NOMO-1 (cell line): ENCODE data around the gene EXOC3L1.
A peak's percentile ranks its signal among the peaks of the same experiment; 100 is the strongest.

Source experiments
- DNase-seq, 2 experiments: peaks; one replicate each; lab custom pipeline; 2025; ENCODE audit not compliant: unreplicated experiment in 2 of 2; lab: John Stamatoyannopoulos, UW

The EXOC3L1 gene

DNA sequence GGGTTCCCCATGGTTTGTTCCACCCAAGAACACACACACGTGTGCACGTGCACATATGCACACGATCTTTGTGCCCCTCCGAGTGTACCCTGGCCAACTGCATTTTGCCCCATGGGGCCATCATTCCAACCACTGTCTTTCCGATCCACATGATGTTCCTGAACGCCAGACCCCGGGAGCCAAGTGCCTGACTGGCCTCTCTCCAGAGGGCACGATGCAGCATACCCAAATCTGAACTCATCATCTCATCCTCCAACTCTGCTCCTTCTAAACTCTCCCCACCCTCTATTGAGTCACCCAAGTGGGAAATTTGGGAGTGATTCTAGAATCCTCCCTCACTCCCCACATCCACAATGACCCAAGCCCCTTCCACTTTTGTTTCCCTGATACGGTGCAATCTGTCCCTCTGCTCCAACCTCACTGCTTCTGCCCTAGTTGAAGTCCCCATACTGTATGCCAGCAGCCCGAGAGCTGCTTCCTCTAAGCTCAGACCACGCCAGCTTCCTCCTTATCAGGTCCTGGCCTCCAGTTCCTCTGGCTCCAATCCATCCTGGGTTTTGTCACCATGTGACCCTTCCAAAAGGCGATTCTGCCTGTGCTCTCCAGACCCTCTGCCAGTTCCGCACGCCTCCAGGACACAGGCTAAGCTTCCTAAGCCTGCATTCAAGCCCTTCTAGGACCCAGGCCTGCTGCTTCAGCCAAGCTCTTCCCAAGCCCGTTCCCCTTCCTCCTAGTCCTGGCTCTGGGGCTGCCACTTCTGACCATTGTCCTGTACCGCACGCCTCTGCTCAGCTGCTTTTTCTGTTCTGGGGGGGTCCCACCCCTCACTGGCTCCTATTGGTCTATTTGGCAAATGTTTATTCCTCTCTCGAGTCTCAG is 26.9 kb upstream of the EXOC3L1 start:
- DNase-seq, result peak in 1 of 2 experiments; percentile 18

DNA sequence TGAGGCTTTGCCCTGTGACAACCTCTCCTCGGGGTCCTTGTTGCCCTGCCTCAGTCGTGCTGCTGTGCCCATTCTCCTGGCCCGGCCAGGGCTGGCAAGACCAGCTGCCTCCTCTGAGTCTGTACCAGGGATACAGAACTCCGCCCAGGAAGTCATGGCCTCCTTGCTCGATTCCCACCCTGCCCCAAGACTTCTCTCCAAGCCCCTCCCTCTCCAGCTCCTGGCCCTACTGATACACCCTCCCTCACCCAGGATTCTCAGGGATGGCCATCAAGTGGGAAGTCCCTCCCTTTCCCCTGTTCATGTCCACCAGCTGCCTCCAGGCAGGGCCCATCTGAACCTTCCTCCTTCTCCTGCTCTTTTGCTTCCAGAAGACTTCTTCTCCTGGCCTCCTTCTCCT is 25.8 kb upstream of the EXOC3L1 start:
- no peak for DNase-seq

DNA sequence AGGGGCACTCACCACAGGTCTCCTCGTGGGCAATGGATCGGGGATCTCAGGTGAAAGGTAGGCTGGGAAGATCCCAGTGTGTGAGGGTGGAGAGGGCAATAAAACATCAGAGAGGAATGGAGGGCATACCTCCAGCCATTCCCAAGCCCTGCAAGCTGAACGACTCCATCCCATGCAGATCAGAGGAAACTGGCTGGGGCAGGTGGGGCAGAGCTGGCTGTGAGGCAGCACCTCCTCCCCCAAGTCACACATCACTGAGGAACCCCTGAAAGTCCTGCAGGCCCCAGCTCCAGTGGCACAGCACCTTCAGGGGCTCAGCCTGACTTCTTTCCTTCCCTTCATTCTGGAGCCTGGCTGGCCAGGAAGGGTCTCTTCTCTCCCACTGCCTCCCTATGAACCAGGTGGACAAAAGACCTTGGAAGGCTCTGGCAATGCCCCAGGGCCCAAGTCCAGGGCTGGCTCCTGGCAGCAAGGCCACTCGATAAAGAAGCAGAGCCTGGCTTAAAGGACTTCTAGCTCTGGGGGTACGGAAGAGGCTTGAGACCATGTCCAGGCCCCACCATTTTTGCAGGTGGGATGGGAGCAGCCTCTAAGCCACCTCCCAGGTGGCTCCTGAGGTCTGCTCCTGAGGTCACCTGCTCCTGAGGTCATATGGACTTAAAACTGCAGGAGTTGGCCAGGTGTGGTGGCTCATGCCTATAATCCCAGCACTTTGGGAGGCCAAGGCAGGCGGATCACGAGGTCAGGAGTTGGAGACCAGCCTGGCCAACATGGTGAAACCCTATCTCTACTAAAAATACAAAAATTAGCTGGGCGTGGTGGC is 23.5 kb upstream of the EXOC3L1 start:
- DNase-seq, result no peak

DNA sequence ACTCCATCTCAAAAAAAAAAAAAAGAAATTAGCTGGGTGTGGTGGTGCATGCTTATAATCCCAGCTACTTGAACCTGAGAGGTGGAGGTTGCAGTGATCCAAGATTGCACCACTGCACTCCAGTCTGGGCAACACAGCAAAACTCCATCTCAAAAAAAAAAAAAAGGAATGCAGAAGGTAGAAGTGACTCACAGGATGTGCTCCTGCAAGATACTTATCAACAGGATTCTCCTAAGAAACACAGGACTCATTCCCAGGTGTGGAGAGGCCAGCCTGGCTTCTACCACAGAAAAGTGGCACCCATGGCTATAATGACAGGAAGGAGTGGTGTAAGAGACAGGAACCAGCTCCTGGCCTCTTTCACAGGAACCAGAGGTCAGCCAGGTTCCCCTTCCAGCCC is 22.8 kb upstream of the EXOC3L1 start:
- no peak for DNase-seq

DNA sequence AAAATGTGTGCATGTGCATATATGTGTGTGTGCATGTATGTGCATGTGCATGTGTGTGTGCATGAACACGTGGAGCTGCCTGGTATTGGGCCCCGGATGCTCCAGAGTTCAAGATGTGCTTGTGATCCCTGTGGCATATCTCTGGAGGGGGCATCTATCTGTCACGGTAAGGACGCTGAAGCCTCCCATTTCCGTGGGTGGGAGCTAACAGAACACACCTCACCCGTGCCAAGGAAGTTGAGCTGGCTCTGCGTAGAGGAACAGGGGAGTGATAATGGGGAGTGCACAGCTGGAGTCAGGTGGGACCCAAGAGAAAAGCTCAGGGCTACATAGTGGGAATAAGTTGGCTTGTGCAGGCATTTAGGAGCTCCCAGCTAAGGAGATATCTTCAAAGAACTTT is 21.7 kb upstream of the EXOC3L1 start:
- no peak for DNase-seq

DNA sequence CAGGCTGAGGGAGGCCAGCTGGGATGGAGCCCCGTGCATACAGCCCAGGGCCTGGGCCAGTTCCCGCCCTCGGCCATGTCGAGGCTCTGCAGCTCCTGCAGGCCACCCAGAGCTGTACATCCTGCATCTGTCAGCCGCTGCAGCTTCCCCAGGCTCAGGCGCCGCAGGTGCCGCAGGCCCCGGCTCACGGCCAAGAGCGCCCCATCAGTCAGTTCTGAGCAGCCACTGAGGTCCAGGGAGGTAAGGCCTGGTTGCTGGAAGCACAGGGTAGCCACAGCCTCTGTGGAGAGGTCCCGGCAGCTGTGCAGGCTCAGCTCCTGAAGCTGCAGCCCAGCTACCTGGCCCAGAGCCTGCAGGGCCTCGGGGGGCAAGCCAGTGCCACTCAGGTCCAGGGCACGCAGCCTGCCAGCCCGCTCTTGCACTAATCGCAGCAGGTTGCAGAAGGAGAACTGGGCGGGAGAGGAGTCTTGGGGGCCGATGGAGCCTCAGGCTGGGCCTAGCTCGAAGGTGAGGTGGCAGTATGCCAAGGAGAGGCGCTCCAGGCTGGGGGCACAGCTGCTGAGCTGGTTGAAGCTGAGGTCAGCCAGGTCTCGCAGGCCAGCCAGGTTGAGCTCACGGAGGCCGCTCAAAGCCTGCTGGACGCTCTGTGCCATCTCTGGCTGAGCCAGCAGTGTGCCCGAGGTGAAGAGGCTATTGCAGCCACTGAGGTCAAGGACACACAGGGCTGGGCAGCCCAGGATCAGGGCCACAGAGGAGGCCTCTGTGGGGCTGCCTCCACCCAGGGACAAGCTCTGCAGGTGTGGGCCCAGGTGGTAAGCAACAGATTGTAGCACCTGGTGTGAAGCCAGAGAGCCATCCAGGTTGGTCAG is 20.4 kb upstream of the EXOC3L1 start:
- DNase-seq, result no peak

DNA sequence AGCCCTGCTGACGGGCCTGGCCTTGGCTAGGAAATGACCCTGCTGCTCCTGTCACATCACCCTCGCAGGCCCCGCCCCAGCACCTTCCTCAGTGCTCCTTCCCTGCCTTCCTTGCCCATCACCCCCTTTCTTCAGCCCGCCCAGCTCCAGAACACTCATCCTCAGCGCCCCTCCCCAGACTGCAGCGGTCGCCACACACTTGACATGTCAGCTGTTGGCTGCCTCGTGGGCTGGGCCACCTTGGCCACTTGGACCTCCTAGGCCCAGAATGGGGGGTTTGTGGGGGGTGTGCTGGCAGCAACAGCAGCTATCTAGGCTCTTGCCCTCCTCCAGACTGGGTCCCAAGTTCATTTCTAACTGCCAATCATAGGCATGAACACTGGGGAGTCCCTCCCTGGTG is 19.6 kb upstream of the EXOC3L1 start:
- DNase-seq, result no peak

DNA sequence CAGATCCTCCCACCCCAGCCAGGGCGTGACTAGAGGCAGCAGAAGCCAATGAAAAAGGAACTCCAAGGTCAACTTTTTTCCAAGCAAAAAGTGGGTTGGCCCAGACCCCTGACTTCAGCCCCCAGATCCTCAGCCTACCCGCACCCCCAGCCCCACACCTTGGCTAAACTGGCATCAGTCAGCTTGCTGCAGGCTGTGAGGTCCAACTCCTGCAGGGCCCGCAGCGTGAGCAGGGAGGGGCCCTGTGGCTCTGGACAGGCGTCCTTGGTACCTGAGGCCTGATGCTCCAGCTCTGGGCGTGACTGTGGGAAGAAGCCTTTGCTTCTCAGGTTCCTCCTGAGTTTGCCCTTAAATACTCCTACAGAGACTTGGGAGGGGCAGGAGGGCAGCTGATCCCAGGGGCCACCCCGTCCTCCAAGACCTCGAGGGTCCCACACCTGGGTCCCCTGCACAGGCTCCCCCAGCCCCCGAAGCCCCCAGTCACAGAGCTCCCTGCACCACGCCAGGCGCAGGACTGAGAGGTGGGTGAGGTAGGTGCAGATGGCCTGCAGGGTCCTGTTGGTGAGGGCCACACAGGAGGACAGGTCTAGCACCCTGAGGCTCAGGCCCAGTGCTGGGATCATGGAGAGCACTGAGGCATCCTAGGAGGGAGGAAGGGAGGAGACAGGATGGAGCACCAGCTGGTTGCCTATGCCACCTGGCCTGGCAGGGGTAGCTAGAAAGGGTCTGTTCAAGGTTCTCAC is 18.4 kb upstream of the EXOC3L1 start:
- no peak for DNase-seq

DNA sequence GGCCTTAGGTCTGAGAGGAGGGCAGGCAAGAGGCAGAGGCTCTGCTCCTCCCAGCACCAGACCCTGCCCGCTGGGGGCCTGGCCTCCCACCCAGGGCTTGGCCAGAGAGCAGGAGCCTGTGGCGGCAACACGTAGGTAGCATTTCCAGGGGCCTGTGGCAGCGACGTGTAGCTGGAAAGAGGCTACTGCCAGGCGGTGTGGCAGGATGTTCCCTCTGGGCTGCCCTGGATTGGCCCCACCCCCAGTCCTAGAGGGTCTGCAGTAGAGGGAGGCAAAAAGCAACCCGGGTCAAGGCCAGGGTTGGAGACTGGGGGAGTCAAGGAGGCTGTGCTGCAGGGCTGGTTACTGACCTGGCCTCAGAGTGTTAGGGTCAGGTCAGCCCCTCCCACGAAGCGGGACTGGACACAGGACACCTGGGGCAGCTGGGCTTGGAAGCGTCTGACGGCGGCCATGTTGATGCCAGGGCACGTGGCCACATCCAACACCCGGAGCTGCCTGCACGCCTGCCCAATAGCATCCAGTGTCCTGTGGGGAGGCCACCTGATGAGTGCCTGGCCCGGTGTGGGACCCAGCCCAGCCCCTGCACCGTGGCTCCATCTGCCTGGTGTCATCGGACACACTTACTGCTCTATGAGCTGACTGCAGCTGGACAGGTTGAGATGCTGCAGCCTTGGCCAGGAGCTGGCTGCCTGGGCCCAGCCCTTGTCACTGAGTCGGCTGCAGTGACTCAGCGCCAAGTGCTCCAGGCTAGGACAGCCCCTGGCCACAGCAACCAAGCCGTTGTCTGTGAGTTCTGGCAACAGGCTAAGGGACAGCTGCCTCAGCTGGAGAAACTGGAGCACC is 17.5 kb upstream of the EXOC3L1 start:
- no peak for DNase-seq

DNA sequence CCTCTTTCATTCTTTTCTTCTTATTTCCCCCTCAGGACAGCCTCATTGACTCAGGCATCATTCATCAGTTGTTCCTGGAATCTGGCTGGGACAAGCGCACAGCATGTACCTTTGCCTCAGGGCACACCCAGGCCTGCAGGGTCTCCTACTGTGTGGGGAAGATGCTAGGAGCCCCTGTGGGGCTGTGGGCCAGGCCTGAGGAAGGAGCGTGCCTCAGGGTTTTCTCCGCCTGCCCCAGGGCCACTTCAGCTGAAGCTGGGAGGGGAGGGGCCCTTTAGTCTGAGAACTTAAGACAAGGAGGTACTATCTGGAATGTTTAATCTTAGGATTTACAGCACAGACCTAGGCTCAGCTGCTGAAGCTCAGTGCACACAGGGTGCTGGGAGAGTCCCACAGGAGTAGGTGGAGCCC is 16.9 kb upstream of the EXOC3L1 start:
- no peak for DNase-seq

DNA sequence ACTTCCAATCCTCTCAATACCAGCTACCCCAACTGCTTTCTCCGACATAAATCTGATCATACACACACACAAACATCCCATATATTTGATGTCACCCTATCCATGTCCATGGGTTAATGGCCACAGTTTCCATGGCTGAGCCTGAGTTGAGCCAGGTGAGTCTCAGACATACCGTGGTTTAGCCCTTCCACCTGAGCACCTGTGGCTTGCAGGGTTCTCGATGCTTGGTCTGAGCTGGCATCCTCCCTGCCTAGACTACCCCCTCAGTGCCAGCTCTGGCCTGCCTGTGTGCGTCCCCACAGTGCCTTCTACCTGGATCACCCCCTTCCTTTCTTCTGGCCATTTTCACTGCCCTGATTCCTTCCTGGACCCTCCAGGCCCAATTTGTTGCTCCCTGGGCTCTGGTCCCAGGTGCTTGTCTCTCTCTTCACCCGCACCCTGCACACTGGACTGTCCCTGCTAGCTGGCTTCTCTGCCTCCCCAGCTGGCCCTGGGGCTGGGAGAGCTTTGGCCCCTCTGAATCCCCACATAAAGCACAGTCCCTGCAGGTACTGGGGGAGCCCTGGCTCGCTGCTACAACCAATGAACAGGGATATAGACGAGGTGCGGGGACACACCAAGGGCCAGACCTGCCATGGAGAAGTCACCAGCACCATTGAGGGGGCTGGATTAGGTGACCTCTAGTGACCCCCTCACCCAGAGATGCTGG is 16.3 kb upstream of the EXOC3L1 start:
- DNase-seq, result no peak

DNA sequence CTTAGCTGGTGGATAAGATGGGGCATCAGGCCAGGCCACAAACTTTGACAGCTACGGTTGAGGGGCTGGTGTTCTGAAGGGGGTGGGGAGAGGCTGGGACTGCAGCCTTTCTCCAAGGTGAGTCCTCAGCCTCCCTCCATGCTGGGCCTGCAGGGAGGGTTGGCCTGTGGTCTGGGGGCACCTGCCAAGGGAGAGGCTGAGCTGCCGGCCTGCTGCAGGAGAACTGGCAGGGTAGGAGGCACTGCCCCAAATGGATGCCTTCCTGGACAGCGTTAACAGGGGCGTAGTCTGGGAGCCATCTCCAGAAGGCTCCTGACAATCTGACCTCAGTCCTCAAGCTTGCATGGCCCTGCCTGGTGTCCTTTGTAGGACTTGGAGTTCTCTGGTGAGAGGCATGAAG is 14.1 kb upstream of the EXOC3L1 start:
- DNase-seq, result no peak

DNA sequence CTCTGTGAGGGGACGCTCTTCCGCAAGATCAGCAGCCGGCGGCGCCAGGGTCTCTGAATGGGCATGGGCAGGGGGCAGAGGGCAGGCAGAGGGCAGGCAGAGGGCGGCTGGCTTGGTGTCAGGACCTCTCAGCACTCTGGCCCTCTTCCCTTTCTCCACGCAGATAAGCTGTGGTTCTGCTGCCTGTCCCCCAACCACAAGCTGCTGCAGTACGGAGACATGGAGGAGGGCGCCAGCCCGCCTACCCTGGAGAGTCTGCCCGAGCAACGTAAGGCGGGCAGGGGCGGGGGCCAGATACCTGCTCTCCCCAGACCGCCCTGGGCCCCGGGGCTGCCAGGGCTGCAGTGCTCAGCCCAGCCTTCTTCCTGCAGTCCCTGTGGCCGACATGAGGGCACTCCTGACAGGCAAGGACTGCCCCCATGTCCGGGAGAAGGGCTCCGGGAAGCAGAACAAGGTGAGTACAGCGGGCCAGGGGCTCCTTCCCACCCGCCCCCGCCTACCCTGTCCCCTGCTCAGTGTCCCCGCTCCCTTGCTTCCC is 13.1 kb upstream of the EXOC3L1 start:
- DNase-seq, result no peak

DNA sequence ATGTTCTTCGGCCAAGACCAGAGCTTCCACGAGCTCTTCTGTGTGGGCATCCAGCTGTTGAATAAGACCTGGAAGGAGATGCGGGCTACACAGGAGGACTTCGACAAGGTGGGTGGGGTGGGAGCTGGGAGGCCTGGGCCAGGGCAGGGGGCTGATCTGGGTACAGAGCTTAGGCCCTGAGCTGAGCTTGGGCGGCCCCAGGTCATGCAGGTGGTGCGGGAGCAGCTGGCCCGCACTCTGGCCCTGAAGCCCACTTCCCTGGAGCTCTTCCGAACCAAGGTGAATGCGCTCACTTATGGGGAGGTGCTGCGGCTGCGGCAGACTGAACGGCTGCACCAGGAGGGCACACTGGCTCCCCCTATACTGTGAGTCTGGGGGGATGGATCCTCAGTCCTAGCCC is 12.5 kb upstream of the EXOC3L1 start:
- no peak for DNase-seq

DNA sequence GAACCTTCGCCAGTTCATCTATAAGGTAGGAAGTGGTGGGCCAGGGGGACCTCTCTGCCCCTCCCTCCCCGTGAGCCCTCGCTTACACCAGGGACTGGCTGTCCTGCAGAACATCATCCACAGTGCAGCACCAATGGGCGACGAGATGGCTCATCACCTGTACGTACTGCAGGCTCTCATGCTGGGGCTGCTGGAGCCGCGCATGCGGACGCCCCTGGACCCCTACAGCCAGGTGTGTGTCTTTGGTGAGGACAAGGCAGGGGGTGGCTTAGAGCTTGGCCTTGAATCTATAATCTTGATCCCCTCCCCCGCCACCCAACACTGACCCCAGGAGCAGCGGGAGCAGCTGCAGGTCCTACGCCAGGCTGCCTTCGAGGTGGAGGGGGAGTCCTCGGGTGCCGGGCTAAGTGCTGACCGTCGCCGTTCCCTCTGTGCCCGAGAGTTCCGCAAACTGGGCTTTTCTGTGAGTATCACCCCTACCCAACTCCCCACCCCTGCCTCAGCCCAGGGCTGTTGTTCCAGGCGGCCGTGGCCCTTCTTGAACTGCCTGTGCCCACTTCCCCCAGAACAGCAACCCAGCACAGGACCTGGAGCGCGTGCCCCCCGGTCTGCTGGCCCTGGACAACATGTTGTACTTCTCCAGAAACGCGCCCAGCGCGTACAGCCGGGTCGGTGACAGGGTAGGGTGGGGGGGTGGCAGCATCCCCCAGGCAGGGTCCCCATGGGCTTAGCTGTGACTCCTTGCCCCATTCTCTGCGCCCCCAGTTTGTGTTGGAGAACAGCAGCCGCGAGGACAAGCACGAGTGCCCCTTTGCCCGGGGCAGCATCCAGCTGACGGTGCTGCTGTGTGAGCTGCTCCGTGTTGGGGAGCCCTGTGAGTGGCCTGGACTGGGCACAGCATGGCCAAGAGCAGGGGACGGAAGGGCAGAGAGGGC is 11.7 kb upstream of the EXOC3L1 start:
- DNase-seq, result no peak

DNA sequence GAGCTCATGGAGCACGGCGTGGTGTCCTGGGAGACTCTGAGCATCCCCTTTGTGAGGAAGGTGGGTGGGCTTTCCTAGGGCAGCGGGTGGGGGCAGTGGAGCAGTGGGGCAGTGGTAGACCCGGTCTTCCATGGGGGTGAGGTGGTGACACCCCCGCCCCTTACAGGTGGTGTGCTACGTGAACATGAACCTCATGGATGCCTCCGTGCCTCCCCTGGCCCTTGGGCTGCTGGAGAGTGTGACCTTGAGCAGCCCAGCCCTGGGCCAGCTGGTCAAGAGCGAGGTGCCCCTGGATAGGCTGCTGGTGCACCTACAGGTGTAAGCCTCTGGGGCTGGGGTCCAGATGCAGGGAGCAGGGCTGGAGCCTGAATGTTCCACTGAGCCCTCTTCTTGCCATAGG is 10.6 kb upstream of the EXOC3L1 start:
- no peak for DNase-seq

DNA sequence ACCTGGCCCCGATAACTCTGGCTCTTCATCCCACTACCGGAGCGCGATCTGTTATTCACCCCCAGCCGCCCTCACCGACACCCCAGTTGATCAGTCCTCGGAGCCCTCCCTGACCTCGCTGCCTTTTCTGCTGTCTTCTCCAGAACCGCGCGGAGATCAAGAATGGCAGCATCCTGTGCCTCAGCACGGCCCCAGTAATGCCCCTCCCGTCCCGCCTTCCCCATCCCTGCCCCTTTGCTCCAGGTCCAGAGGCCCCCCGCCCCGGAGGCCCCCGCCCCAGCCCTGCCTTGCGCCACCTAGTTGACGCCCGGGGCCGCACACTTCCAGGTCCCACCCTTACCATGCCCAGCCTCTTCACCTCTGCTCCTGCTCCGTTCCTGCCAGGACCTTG is 9.9 kb upstream of the EXOC3L1 start:
- DNase-seq, result no peak
